PC-3 (cell line): ENCODE measurements around the gene SUCNR1. TPM values are rescaled to one million over a fixed set of nuclear protein-coding genes. Genes with fewer than 3 reads are reported as not detected.
"Not testable (repeated sequence)": the region's sequence is repeated elsewhere in the genome, so short reads cannot be mapped to it uniquely, and the experiment has no call there.

ENCODE experiments used
- ATAC-seq: fragments of 200-7000 bp; cut with Tn5 transposase; 2 replicates; pipeline ENCODE4 v1.9.1; 2020; ENCODE audit warnings: mild to moderate bottlenecking, moderate library complexity
- BruUV-seq: library from RNA; stranded (reverse); fragments of 400-500 nt; replicated peaks from 2 replicates; lab custom pipeline; 2021; lab: Mats Ljungman, UMichigan
- CTCF ChIA-PET: fragments of 300-600 bp; sonication (Branson Sonifier 250); formaldehyde crosslinking; loops from one replicate; lab custom pipeline; 2022; ENCODE audit warnings: antibody characterized with exemption; lab: Charles Lee
- POLR2A ChIA-PET: fragments of 300-600 bp; sonication (Branson Sonifier 250); formaldehyde crosslinking; loops from one replicate; lab custom pipeline; 2022; ENCODE audit warnings: antibody characterized with exemption; ENCODE audit not compliant: unreplicated experiment; lab: Charles Lee
- DNase-seq: peaks from one replicate; pipeline ENCODE4 v3.0.0-alpha.2; 2015
- H2AFZ ChIP-seq: fragments of 300-600 bp; sonication (generic); 2 replicates; pipeline ENCODE4 v1.6.0; 2016; ENCODE audit warnings: antibody characterized with exemption, low read length
- H3F3A ChIP-seq: fragments of 300-600 bp; sonication (generic); one replicate; pipeline ENCODE4 v1.6.0; 2017; ENCODE audit warnings: antibody characterized with exemption, low read length, control low read depth, mild to moderate bottlenecking; ENCODE audit not compliant: unreplicated experiment
- H3K27ac ChIP-seq: fragments of 300-600 bp; sonication (generic); 2 replicates; pipeline ENCODE4 v1.5.1; 2016; ENCODE audit warnings: mild to moderate bottlenecking, low read length
- H3K27me3 ChIP-seq: fragments of 300-600 bp; sonication (generic); 2 replicates; pipeline ENCODE4 v1.6.1; 2016; ENCODE audit warnings: low read length, mixed read lengths
- H3K36me3 ChIP-seq: fragments of 300-600 bp; sonication (generic); 2 replicates; pipeline ENCODE4 v1.6.1; 2016; ENCODE audit warnings: low read depth, mixed run types, low read length, mixed read lengths
- H3K4me1 ChIP-seq: fragments of 300-600 bp; sonication (generic); 2 replicates; pipeline ENCODE4 v1.5.1; 2016; ENCODE audit warnings: low read length; ENCODE audit not compliant: insufficient read depth
- H3K4me2 ChIP-seq: fragments of 300-600 bp; sonication (generic); 2 replicates; pipeline ENCODE4 v1.6.0; 2016; ENCODE audit warnings: low read length
- H3K4me3 ChIP-seq: fragments of 300-600 bp; sonication (generic); 2 replicates; pipeline ENCODE4 v1.5.1; 2016; ENCODE audit warnings: mild to moderate bottlenecking, low read length, mixed read lengths
- H3K79me2 ChIP-seq: fragments of 300-600 bp; sonication (generic); 2 replicates; pipeline ENCODE4 v1.6.1; 2017; ENCODE audit warnings: low read length, mixed read lengths
- H3K9ac ChIP-seq: fragments of 300-600 bp; sonication (generic); 2 replicates; pipeline ENCODE4 v1.6.0; 2016; ENCODE audit warnings: mild to moderate bottlenecking, low read length
- H3K9me2 ChIP-seq: fragments of 300-600 bp; sonication (generic); replicated peaks from 2 replicates; pipeline ENCODE4 v1.6.1; 2016; ENCODE audit warnings: mixed run types, low read length, mixed read lengths
- H3K9me3 ChIP-seq: fragments of 300-600 bp; sonication (generic); 2 replicates; pipeline ENCODE4 v1.6.1; 2016; ENCODE audit warnings: low read length, mixed read lengths
- H4K20me1 ChIP-seq: fragments of 300-600 bp; sonication (generic); 2 replicates; pipeline ENCODE4 v1.6.1; 2016; ENCODE audit warnings: low read length, mixed read lengths
- EZH2 ChIP-seq: fragments of 300-600 bp; sonication (generic); IDR thresholded peaks from one replicate; pipeline ENCODE4 v1.6.1; 2017; ENCODE audit warnings: antibody characterized with exemption, mild to moderate bottlenecking, low read length; ENCODE audit not compliant: unreplicated experiment
- EZH2phosphoT487 ChIP-seq: fragments of 300-600 bp; sonication (generic); IDR thresholded peaks from 2 replicates; pipeline ENCODE4 v1.6.1; 2018; ENCODE audit warnings: mild to moderate bottlenecking, antibody characterized with exemption, low read length, borderline replicate concordance
- intact Hi-C: fragments of 100-400 bp; cut with micrococcal nuclease; formaldehyde crosslinking; loops from 2 replicates; pipeline ENCODE4 v1.9.0; 2023
- total RNA-seq: library from RNA; depleted of rRNA; stranded (reverse); fragments of >200 nt; gene quantifications from 2 replicates; pipeline ENCODE4 v1.2.3, GENCODE V29; 2014
- TF ChIP-seq, protein P1 (sequence below): fragments of 300-600 bp; sonication (generic); conservative IDR thresholded peaks from 2 replicates; pipeline ENCODE4 v1.5.1; 2017; ENCODE audit warnings: antibody characterized with exemption, low read depth, mild to moderate bottlenecking, low read length

SUCNR1 gene
- total RNA-seq, 1 experiment from 2014 or later = not detected

- intact Hi-C loops = loop anchor here (5.0 kb wide), 2 partner anchors 342 to 517 kb away; partner anchors contain the start of gene MBNL1
- H3K9ac ChIP-seq = peak overlapping the region; percentile 40
- no peaks in the 10 kb centered on the region for H3K27me3 ChIP-seq
- DNase-seq (peak; percentile 54), ATAC-seq (peak; percentile 11)
- H3K4me1 ChIP-seq = peaks cover 47% of the 10 kb centered on the region
- no peaks in the 10 kb centered on the region for H3K9me2 ChIP-seq
- H3K36me3 ChIP-seq = no peaks in the 10 kb centered on the region
- no peaks in the 10 kb centered on the region for H3K9me3 ChIP-seq
- peak overlapping the region; percentile 43 for H2AFZ ChIP-seq
- ChIA-PET POLR2A (interaction anchor here (0.6 kb wide), 1 partner anchor 343 kb away, joined by 6 read pairs; the partner anchor contains the start of gene MBNL1), CTCF (interaction anchor here (0.7 kb wide), 1 partner anchor 100 kb away, joined by 5 read pairs; no protein-coding TSS in a partner anchor)
- H3K4me2 ChIP-seq = peak overlapping the region; percentile 78
- no peaks in the 10 kb centered on the region for H4K20me1 ChIP-seq
- H3K79me2 ChIP-seq = no peaks in the 10 kb centered on the region
- TF ChIP-seq, protein P1, sequence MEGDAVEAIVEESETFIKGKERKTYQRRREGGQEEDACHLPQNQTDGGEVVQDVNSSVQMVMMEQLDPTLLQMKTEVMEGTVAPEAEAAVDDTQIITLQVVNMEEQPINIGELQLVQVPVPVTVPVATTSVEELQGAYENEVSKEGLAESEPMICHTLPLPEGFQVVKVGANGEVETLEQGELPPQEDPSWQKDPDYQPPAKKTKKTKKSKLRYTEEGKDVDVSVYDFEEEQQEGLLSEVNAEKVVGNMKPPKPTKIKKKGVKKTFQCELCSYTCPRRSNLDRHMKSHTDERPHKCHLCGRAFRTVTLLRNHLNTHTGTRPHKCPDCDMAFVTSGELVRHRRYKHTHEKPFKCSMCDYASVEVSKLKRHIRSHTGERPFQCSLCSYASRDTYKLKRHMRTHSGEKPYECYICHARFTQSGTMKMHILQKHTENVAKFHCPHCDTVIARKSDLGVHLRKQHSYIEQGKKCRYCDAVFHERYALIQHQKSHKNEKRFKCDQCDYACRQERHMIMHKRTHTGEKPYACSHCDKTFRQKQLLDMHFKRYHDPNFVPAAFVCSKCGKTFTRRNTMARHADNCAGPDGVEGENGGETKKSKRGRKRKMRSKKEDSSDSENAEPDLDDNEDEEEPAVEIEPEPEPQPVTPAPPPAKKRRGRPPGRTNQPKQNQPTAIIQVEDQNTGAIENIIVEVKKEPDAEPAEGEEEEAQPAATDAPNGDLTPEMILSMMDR = no peak
- TF ChIP-seq EZH2phosphoT487 (no peak), EZH2 (no peak)
- H3K27ac ChIP-seq = peak overlapping the region; percentile 92
- peaks cover 7% of the 10 kb centered on the region for H3F3A ChIP-seq
- no TSS peak for BruUV-seq
- no peak overlapping the region; the same call in 1 of the 2 replicates for H3K4me3 ChIP-seq
These were observed 52.0 kb downstream of the SUCNR1 start for GRCh38 chr3:151925419-151925818.

GRCh38 chr3:151925876-151926275 lies 52.4 kb downstream of the SUCNR1 start:
- Histone ChIP-seq H3K9ac (peak overlapping the region; percentile 72), H3K4me1 (peaks cover 47% of the 10 kb centered on the region), H3K27me3 (no peaks in the 10 kb centered on the region), H3K4me3 (peak overlapping the region; percentile 57; the same call in 1 of the 2 replicates), H3K36me3 (no peaks in the 10 kb centered on the region), H3K9me2 (no peaks in the 10 kb centered on the region), H3K9me3 (no peaks in the 10 kb centered on the region), H3K4me2 (peak overlapping the region; percentile 78), H4K20me1 (no peaks in the 10 kb centered on the region), H3F3A (peaks cover 7% of the 10 kb centered on the region), H3K79me2 (no peaks in the 10 kb centered on the region), H3K27ac (peak overlapping the region; percentile 92), H2AFZ (peak overlapping the region; percentile 43)
- intact Hi-C loops = loop anchor here (1.0 to 5.0 kb wide), 5 partner anchors 35 to 516 kb away; partner anchors contain the start of gene MBNL1
- DNase-seq (peak; percentile 89), ATAC-seq (peak; percentile 89)
- TF ChIP-seq, protein P1 = no peak
- TF ChIP-seq EZH2phosphoT487 (no peak), EZH2 (no peak)
- ChIA-PET CTCF (interaction anchor here (0.7 to 0.9 kb wide), 3 partner anchors 50 to 100 kb away, joined by 3 to 9 read pairs (median 5); no protein-coding TSS in a partner anchor), POLR2A (interaction anchor here (0.6 kb wide), 1 partner anchor 343 kb away, joined by 6 read pairs; the partner anchor contains the start of gene MBNL1)
- BruUV-seq = no TSS peak

DNA sequence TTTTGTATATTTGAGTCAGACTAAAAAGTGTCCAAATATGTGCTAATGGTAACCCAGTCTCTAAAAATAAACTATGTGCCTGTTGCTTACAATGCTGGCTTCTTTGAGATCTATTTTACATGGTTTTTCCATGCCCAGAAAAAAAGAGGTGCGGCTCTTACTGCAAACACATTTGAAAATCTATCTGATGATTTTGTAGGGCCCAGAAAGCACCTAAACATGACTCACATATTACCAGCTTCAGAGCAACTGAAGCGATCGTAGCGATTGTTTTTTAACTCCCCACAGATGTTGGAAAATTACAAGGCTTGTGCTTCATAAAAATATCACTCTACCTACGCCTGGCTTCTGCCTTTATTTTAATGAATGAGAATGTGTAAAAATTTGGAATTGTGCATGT lies 53.5 kb downstream of the SUCNR1 start:
- Histone ChIP-seq H3F3A (peaks cover 7% of the 10 kb centered on the region), H3K79me2 (no peaks in the 10 kb centered on the region), H3K9ac (peak overlapping the region; percentile 72), H3K27me3 (no peaks in the 10 kb centered on the region), H3K4me3 (peak overlapping the region; percentile 57), H3K36me3 (no peaks in the 10 kb centered on the region), H3K9me2 (no peaks in the 10 kb centered on the region), H3K27ac (peak overlapping the region; percentile 92), H3K4me2 (peak overlapping the region; percentile 78), H4K20me1 (no peaks in the 10 kb centered on the region), H2AFZ (peak overlapping the region; percentile 57), H3K4me1 (peaks cover 47% of the 10 kb centered on the region), H3K9me3 (no peaks in the 10 kb centered on the region)
- CTCF ChIA-PET = interaction anchor here (0.5 to 0.9 kb wide), 3 partner anchors 95 to 610 kb away, joined by 3 read pairs; partner anchors contain the start of gene GPR87
- intact Hi-C loops = loop anchor here (1.0 to 5.0 kb wide), 7 partner anchors 36 to 515 kb away; partner anchors contain the start of gene MBNL1
- DNase-seq (peak; percentile 84), ATAC-seq (peak; percentile 61)
- TF ChIP-seq EZH2 (no peak), EZH2phosphoT487 (no peak)
- TF ChIP-seq, protein P1 = no peak
- no TSS peak for BruUV-seq
- POLR2A ChIA-PET = no interaction called here

- intact Hi-C loops = loop anchor here (1.0 to 5.0 kb wide), 6 partner anchors 37 to 514 kb away; partner anchors contain the start of gene MBNL1
- Histone ChIP-seq H3K4me2 (peak overlapping the region; percentile 78; the same call in 1 of the 2 replicates), H3K27ac (peak overlapping the region; percentile 92), H3K4me1 (peaks cover 47% of the 10 kb centered on the region)
- H3K4me3 ChIP-seq, H3K9me2 ChIP-seq, H3K36me3 ChIP-seq, BruUV-seq, H3K27me3 ChIP-seq, H3K79me2 ChIP-seq, DNase-seq, H3F3A ChIP-seq, ATAC-seq, CTCF ChIA-PET, H2AFZ ChIP-seq, H3K9ac ChIP-seq, H4K20me1 ChIP-seq, H3K9me3 ChIP-seq, POLR2A ChIA-PET: not testable (repeated sequence)
These were observed 54.6 kb downstream of the SUCNR1 start for GRCh38 chr3:151927915-151928525.
